ENCODE measurements around the gene LRRC8B. TPM values are rescaled to one million over a fixed set of nuclear protein-coding genes. Genes with fewer than 3 reads are reported as not detected.
A peak's percentile ranks its signal among the peaks of the same experiment; 100 is the strongest.
"Not testable (repeated sequence)": the region's sequence is repeated elsewhere in the genome, so short reads cannot be mapped to it uniquely, and the experiment has no call there.

LRRC8B gene
- total RNA-seq, 1 donor from 2014 or later = 8.8 TPM

- DNase-seq (ENCODE audit: low read depth, low spot score) = no peak
Measured at GRCh38 chr1:89523572-89524368, 859 bp upstream of the LRRC8B start.

- no peak for DNase-seq (ENCODE audit: low read depth, low spot score)
Measured at GRCh38 chr1:89525169-89525855, 683 bp downstream of the LRRC8B start.

DNA sequence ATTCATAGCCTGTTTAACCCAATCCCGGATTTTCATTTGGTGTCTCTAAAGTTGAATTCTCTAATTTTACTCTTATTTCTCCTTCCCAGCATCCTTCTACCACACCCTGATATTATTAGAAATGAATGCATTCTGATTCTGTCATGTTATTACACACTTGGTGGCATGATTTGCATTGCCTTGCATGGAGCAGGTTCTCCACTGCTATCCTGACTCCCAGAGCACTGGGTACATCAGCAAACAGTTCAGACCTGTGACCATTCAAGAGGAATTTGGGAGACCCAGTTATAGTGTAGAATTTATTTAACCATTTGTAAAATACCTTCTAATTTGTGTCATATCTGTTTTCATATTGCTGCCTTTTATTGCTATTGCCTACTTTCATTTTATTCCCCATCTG is 2.6 kb downstream of the LRRC8B start:
- no peak for DNase-seq (ENCODE audit: low read depth, low spot score)

DNA sequence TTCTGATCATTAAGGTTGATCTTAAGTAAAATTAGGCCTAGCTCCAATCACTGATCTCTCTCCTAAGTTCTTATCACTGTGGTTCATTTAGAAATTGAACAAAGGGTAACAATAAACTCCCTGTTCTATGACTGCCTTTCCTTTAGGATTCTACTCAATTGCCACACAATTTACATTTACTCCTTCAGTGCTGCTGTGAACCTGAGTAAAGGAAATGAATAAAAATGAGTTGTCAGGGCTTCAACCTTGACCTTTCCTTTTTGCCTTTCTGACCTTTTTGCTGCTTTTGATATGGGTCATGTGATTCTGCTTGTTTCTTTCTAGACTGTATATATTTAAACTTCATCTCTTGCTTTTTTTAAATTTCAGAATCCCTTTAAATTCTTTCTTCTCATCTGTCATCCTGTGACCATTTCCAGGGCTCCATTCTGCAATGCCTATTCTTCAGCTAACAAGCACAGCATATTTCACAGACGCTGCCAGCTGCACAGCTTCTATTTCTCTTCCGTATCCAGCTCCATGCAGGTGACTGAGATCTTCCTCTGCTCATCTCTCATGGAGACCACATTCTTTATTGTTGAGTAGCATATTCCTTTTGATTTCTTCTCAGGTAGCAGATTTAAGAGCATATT is 3.2 kb downstream of the LRRC8B start:
- DNase-seq (ENCODE audit: low read depth, low spot score) = no peak

DNA sequence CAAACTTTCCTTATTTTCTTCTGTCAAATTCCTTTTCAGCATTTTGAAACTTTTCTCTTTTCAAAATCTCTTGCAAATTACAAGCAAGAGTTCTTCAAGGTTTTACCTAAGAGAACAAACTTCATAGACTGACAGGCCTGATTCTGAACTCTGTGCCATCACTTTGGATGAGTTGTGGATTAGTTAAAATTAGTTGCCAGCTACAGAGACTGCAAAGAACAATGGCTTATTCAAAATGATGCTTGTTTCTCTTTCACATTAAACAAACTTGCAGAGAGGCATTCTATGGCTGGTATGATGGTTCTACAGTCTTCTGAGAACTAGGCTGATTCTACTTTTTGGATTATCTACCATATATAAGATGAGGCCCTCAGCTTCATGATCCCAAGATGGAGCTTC is 3.8 kb downstream of the LRRC8B start:
- no peak for DNase-seq (ENCODE audit: low read depth, low spot score)

DNA sequence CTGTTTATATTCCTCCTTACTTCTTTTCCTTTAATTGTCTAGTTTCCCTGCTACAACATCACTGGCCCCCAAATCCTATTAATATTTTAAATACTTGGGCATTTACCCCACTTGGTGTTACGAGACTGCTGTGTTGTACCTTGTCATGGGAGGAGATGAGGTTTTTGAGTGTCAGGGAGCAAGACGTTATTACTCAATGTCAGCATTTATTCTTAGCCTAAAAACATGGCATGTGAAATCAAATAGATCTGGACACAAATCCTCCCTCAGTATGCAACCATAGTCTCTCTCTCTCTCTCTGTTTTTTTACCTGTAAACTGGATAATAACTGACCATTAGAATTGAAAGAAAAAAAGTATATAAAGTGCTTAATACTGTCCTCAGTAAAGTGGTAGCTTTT is 4.6 kb downstream of the LRRC8B start:
- no peak for DNase-seq (ENCODE audit: low read depth, low spot score)

GRCh38 chr1:89530444-89531089 is 5.9 kb downstream of the LRRC8B start:
- DNase-seq (ENCODE audit: low read depth, low spot score) = no peak

DNA sequence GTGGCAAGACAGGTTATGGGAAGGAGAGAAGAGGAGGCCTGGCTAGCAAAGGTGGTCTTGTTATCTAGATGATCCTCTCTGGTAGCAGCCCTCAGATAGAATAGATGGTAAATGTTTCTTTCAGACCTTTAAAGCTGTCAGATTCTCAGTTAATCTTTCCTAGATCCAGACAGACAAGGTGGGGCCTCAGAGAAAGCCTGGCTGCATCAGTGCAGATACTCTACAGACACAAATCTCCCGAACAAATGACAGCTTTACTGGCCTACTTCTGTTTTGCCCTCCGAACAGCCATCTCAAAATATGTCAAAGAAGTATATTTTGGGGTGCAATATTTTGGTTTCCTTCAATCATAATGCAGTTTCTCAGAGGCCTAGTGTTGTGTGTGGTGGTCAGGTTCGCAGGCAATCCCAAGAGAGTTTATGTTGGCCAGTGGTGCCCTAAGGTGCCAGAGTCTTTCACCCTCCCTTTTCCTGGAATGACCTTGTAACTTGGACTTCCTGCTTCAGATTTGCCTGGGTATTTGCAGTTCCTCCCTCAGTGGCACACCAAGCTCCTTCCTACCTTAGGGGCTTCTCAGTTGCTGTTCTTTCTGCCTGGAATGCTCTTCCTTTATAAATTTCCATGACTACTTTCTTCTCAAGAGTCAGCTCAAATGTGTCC is 7.0 kb downstream of the LRRC8B start:
- no peak for DNase-seq (ENCODE audit: low read depth, low spot score)

DNA sequence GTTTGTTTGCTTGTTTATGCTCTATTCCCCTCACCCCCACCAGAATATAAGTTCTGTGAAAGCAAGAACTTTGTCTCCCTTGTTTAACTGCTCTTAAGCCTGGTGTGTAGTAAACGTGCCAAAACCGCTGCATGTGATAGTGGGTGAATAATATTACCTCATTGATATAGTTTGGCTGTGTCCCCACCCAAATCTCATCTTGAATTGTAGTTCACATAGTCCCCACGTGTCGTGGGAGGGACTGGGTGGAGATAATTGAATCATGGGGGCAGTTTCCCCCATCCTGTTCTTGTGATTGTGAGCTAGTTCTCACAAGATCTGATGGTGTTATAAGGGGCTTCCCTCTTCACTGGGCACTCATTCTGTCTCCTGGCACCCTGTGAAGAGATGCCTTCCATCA is 7.6 kb downstream of the LRRC8B start:
- DNase-seq (ENCODE audit: low read depth, low spot score) = no peak

DNA sequence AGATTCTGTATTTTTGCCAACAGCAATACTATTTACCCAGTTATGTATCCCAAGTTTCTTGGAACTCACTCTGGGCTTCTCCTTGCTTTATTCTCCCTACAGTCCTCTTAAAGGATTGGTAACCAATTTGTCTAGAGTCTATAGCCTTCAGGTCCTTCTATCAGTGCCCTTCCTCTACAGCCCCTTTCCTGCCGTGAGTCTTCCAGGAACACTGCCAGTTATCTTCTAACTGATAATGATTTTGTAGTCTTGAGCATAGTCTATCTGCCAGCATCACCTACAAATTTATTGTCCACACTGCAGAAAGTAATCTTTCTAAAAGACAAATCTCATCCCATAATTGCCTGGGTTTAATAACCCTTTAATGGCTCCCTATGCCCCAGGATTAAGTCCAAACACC is 8.2 kb downstream of the LRRC8B start:
- DNase-seq (ENCODE audit: low read depth, low spot score) = no peak

DNA sequence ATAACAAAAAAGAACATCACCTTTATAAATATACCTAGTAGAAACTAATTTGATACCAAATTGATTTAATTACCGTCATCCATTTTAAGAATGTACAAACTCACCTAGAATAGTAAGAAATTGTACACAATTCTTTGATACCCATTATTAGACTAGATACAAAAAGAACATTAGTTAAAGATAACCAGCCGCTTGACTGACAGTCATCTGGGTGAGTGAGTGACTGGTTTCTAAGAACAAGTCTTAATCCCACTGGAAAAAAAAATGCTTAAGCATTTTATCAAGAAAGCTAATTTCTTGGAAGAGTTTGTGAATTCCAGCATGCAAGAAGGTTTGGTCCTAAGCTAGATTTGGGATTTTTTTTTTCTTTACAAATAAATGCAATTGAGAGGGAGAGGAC is 10.9 kb downstream of the LRRC8B start:
- DNase-seq (ENCODE audit: low read depth, low spot score) = no peak

DNA sequence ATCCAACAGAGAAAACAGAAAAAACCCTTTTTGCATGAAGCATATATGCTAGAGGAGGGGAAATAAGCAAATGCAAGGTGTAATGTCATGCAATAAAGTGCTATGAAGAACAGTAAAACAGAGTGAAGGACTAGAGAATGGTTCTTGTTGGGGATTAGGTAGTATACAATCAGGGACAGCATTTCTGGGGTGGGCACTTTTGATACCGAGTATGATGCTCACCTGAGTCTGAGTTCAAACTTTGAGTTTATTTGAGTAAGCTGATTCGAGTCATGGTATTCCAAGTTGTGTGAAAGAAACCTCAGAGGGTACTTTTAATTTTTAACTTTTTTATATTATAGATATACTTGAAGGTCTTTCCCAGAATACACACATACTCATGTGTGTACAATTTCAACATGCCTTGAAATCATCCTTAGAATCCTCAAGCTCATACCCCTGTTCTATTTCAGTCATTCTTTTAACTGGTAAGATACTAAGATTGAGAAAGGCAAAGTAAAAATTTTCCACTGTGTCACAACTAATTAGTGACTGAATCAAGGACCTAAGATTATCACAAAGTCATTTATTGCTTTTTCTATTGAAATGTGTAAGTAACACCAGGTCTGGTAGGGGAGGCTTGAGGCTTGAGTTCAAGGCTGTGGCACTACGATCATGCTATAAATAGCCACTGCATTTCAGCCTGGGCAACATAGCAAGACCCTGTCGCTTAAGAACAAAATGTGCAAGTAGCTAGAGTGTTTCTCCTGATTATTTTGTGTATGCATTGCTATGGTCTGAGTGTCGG is 12.1 kb downstream of the LRRC8B start:
- no peak for DNase-seq (ENCODE audit: low read depth, low spot score)

DNA sequence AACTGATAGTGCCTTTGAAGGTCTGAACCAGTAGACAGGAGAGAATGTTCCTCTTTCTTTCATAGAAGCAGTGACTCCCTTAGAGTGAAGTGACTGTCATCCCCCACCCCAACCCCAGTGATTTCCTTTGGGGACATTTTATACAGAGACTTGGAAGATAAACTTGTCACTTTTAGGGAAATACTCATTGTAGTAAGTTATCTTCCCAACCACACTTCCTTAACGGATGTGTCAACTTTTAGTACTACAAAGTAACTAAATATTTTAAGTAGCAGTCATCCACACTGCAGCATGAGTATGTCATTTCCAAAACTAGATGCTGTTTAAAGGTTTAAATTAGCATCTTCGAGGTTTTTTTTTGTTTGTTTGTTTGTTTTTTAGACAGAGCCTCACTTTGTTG is 13.7 kb downstream of the LRRC8B start:
- peak; percentile 44 for DNase-seq (ENCODE audit: low read depth, low spot score)

DNA sequence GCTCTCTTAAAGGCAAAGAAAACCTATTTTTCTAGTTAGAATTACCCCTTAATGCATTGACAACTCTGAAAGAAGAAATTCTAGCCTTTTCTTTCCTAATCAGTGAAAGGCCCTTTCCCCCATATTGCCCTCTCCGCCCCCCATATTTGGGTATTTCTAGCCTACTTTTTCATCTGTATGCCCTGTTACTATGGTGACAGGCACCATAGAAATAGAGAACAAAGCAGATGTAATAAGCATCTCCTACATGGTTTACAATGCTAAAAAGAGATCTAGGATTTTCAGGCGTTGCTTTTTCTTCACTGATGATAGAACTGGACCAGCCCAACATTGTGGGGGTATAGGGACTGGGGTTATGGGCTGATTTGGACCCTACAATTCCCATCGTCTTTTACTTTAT is 14.5 kb downstream of the LRRC8B start:
- no peak for DNase-seq (ENCODE audit: low read depth, low spot score)

DNA sequence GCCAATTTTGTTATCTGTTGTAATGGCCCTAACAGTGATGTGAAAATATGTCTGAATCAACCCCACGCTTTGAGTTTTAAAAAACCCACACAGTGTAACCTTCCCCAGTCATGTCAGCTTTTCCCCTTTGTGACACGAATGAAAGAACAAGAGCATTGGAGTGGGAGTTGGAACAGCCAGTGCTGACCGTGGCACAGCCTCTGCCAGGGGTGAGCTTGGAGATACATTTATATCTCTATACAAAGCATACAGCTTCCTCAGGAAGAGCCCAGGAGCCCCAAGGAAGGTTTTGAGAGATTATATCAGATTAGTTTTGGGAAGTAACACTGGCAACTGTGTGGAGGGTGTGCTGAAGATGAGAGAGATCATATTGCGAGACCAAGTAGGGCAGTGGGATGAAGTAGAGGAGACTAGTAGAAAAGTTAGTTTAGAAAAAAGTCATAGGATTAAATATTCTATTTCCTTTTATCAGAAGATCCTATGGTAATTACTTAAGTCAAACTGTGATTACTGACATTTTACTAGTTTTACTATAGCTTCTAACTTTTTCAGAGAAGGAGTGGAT is 15.9 kb downstream of the LRRC8B start:
- no peak for DNase-seq (ENCODE audit: low read depth, low spot score)

- no peak for DNase-seq (ENCODE audit: low read depth, low spot score)
Measured at GRCh38 chr1:89542345-89542744, 17.7 kb downstream of the LRRC8B start.

DNA sequence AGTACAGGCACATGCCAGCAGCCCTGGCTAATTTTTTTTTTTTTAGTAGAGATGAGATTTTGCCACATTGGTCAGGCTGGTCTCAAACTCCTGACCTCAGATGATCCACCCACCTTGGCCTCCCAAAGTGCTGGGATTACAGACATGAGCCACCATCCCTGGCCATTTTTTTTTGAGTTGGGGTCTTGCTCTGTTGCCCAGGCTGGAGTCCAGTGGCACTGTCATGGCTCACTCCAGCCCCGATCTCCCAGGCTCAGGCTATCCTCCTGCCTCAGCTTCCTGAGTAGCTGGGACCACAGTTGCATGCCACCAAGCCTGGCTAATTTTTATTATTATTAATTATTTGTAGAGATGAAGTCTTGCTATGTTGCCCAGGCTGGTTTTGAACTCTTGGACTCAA is 19.0 kb downstream of the LRRC8B start:
- DNase-seq (ENCODE audit: low read depth, low spot score) = not testable (repeated sequence)

DNA sequence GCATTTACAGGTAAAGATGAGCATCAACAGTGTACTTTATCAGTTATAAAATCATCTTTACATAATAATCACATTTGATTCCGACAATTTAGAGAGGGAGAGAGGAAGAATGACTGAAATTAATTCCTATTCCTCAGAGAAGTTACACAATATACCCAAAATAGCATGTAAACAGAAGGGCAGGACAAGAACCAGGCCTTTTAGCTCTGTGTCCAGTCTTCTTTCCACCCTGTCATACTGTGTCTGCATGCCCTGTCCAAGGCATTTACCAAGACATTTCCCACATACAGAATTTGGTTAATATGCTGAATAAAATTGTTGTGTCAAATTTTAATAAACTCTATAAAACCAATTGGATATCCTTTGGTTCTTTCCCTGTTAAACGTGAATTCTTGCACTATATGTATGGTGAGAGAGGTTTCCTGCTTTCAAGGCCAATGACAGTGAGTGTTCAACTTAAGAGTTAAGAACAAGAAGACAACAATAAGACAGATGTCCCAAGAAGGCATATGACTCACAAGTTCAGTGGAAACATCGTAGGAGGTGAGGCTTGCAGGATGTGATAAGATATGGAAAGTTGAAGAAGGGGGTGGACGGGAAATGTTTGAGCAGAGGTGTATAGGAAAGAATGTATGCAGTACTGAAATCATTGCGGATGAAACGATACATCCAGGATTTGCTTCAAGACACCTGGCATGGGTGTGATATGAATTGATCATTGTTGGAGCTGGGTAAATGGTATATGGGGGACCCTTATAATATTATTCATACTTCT is 20.8 kb downstream of the LRRC8B start:
- DNase-seq (ENCODE audit: low read depth, low spot score) = peak; percentile 93

GRCh38 chr1:89546082-89546889 is 21.7 kb downstream of the LRRC8B start:
- peak; percentile 62 for DNase-seq (ENCODE audit: low read depth, low spot score)

Data from pulmonary artery endothelial cell (primary cell).